Nephron progenitor cell (in vitro differentiated cells): ENCODE data around the gene RHCG.

Experiments used
- DNase-seq: peaks from one replicate; pipeline ENCODE4 v3.0.0; 2021
- H3K27ac Mint-ChIP-seq: 2 replicates; pipeline ENCODE4 v1.8.0; 2021; ENCODE audit warnings: mild to moderate bottlenecking, moderate library complexity, mixed read lengths
- H3K27me3 Mint-ChIP-seq: 2 replicates; pipeline ENCODE4 v1.8.0; 2021; ENCODE audit warnings: mild to moderate bottlenecking, low read depth, mixed read lengths; ENCODE audit not compliant: poor library complexity
- H3K36me3 Mint-ChIP-seq: 2 replicates; pipeline ENCODE4 v1.8.0; 2021; ENCODE audit warnings: low read depth, mixed read lengths
- H3K4me1 Mint-ChIP-seq: 2 replicates; pipeline ENCODE4 v1.8.0; 2021; ENCODE audit warnings: mixed read lengths
- H3K4me3 Mint-ChIP-seq: 2 replicates; pipeline ENCODE4 v1.8.0; 2021; ENCODE audit warnings: mild to moderate bottlenecking, moderate library complexity, mixed read lengths
- H3K9me3 Mint-ChIP-seq: 2 replicates; pipeline ENCODE4 v1.8.0; 2021; ENCODE audit warnings: mild to moderate bottlenecking, moderate library complexity, mixed read lengths
- CTCF ChIP-seq: fragments of 200-600 bp; sonication (generic); IDR thresholded peaks from 2 replicates; pipeline ENCODE4 v1.5.0; 2021; ENCODE audit warnings: antibody characterized with exemption

The RHCG gene

DNA sequence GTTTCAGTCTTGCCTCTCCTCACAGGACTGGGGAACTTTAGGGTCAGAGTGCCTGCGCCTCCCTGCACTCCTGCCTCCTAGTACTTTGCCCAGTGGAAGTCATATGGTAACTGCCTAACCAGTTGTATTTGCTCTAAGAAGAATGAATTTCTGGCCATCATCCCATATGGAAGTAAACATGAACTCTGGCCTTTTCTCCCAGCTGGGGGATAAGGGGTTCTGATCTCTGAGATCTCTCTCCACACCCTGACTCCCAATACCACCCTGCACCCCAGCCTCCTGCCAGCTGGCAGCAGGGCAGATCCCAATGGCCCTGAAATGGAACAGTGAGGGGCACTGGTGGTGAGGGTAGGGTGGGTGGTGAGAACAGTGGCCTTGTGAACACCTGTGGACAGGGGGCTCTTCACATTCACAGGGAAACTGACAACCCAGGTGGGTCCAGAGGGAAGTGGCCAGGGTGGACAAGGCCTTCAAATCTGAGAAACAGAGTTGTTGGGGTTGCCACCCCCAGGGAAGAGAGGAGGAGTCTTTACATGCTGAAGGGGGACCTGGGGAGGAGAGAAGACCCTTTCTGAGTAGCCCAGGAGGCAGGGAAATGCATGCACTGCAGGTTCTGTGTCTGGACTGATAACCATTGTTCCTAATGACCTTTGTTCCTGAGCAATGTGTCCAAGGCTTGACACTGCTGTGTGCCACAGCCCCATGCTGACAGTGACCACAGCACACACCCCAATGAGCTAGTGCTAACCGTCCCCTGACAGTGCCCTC lies 36.9 kb downstream of the RHCG start:
- Mint-ChIP-seq H3K4me1 (no peaks in the 10 kb centered on the region), H3K27me3 (peaks cover 70% of the 10 kb centered on the region), H3K4me3 (no peak overlapping the region), H3K9me3 (peaks cover 8% of the 10 kb centered on the region), H3K27ac (no peak overlapping the region), H3K36me3 (no peaks in the 10 kb centered on the region)
- no peak for DNase-seq
- no peak for TF ChIP-seq CTCF

DNA sequence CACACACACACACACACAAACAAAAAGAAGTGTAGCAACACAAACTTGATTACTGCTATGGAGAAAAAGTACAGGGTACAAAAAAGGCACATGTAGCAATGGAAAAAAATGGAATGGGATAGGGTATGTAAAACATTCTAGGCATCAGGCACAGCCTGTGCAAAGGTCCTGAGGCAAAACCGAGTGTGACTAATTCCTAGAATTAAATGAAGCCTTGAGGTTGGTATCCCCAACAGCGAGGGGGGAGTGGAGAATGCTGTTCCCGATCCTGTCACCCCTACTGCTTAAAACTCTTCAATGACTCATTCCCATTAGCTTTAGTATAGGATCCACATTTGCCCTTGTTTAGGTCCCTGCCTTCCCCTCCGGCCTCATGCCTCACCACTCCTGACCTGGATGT lies 37.9 kb downstream of the RHCG start:
- Mint-ChIP-seq H3K9me3 (peaks cover 8% of the 10 kb centered on the region), H3K27ac (no peak overlapping the region), H3K4me1 (no peaks in the 10 kb centered on the region), H3K4me3 (no peak overlapping the region), H3K27me3 (peaks cover 71% of the 10 kb centered on the region), H3K36me3 (no peaks in the 10 kb centered on the region)
- no peak for DNase-seq
- no peak for TF ChIP-seq CTCF

- TF ChIP-seq CTCF = no peak
- H3K36me3 Mint-ChIP-seq = no peaks in the 10 kb centered on the region
- peaks cover 6% of the 10 kb centered on the region for H3K4me1 Mint-ChIP-seq
These were observed 39.3 kb downstream of the RHCG start for GRCh38 chr15:89457086-89457485.

DNA sequence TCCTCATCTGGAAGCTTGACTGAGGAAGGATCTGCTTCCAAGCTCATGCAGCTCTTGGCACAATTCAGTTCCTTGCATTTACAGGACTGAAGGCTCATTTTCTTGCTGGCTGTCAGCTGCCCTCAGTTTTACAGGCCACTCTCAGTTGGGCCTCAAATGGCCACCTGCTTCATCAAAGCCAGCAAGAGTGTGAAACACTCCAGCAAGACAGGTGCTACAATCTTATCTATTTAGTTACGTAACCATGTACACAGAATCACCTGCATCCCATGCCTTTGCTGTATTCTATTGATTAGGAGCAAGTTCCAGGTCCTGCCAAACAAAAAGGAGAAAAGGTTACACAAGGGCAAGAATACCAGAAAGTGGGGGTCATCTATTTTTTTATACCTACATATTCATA lies 40.8 kb downstream of the RHCG start:
- Mint-ChIP-seq H3K4me3 (no peak overlapping the region), H3K27ac (no peak overlapping the region), H3K27me3 (peaks cover 74% of the 10 kb centered on the region), H3K36me3 (no peaks in the 10 kb centered on the region), H3K9me3 (peaks cover 8% of the 10 kb centered on the region), H3K4me1 (peaks cover 6% of the 10 kb centered on the region)
- DNase-seq = no peak
- TF ChIP-seq CTCF = no peak

More at GRCh38 chr15:89457086-89457485, 39.3 kb downstream of the RHCG start:
- no peak for DNase-seq
- Mint-ChIP-seq H3K4me3 (no peak overlapping the region), H3K27me3 (peaks cover 75% of the 10 kb centered on the region), H3K27ac (no peak overlapping the region), H3K9me3 (peaks cover 8% of the 10 kb centered on the region)

DNA sequence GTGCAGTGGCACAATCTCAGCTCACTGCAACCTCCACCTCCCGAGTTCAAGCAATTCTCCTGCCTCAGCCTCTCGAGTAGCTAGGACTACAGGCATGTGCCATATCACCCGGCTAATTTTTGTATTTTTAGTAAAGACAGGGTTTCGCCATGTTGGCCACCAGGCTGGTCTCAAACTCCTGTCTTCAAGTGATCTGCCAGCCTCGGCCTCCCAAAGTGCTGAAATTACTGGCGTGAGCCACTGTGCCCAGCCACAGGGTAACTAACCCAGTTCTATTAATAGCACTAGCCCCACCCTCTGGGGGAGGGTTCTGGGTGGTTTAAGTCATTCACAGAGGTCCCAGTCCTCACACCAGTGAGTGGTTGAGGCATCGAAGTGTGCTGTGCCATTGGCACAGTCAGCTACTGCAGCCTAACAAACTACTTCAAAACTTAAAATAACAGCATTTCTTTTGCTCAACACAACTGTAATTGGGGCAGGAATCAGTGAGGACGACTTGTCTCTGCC lies 44.0 kb downstream of the RHCG start:
- Mint-ChIP-seq H3K27me3 (peaks cover 75% of the 10 kb centered on the region), H3K27ac (no peak overlapping the region), H3K4me3 (no peak overlapping the region), H3K36me3 (no peaks in the 10 kb centered on the region), H3K4me1 (peaks cover 20% of the 10 kb centered on the region), H3K9me3 (peaks cover 4% of the 10 kb centered on the region)
- no peak for DNase-seq
- no peak for TF ChIP-seq CTCF

GRCh38 chr15:89451846-89452245 lies 44.5 kb downstream of the RHCG start:
- Mint-ChIP-seq H3K36me3 (no peaks in the 10 kb centered on the region), H3K4me3 (no peak overlapping the region), H3K4me1 (peaks cover 24% of the 10 kb centered on the region), H3K9me3 (peaks cover under 1% of the 10 kb centered on the region), H3K27ac (no peak overlapping the region), H3K27me3 (peaks cover 77% of the 10 kb centered on the region)
- no peak for TF ChIP-seq CTCF
- DNase-seq = no peak
